Neural crest cell (in vitro differentiated cells): Measurements from ENCODE around the gene CDK14. TPM values are rescaled to one million over a fixed set of nuclear protein-coding genes. Genes with fewer than 3 reads are reported as not detected.

Experiments
- DNase-seq: peaks from one replicate; pipeline ENCODE4 v3.0.0; 2021; ENCODE audit warnings: low read depth, mixed read lengths, low spot score
- H3K27ac Mint-ChIP-seq: one replicate; pipeline ENCODE4 v1.8.0; 2021; ENCODE audit warnings: mild to moderate bottlenecking, mixed read lengths; ENCODE audit not compliant: unreplicated experiment
- H3K27me3 Mint-ChIP-seq: 2 replicates; pipeline ENCODE4 v1.8.0; 2021; ENCODE audit warnings: low read depth, mild to moderate bottlenecking, mixed read lengths
- H3K36me3 Mint-ChIP-seq: 2 replicates; pipeline ENCODE4 v1.8.0; 2021; ENCODE audit warnings: low read depth, mild to moderate bottlenecking, mixed read lengths
- H3K4me1 Mint-ChIP-seq: 2 replicates; pipeline ENCODE4 v1.8.0; 2021; ENCODE audit warnings: mixed read lengths
- H3K4me3 Mint-ChIP-seq: one replicate; pipeline ENCODE4 v1.8.0; 2021; ENCODE audit warnings: mild to moderate bottlenecking, mixed read lengths
- H3K9me3 Mint-ChIP-seq: 2 replicates; pipeline ENCODE4 v1.8.0; 2021; ENCODE audit warnings: mixed read lengths
- CTCF ChIP-seq: fragments of 200-600 bp; sonication (generic); conservative IDR thresholded peaks from 2 replicates; pipeline ENCODE4 v1.5.0; 2021; ENCODE audit warnings: antibody characterized with exemption, mild to moderate bottlenecking
- total RNA-seq: library from RNA; stranded (reverse); gene quantifications from 2 replicates; pipeline ENCODE4 v1.2.1, GENCODE V29; 2021

CDK14 gene
- total RNA-seq, 1 donor from 2014 or later: 49.6 TPM

GRCh38 chr7:90839727-90840291 lies 243.7 kb downstream of the CDK14 start:
- no peak for DNase-seq
- no peak for TF ChIP-seq CTCF
- Mint-ChIP-seq H3K4me1 (no peaks in the 10 kb centered on the region), H3K27me3 (no peaks in the 10 kb centered on the region), H3K36me3 (peaks cover 11% of the 10 kb centered on the region), H3K27ac (no peak overlapping the region), H3K4me3 (no peak overlapping the region), H3K9me3 (peaks cover 8% of the 10 kb centered on the region)

- no peaks in the 10 kb centered on the region for H3K4me1 Mint-ChIP-seq
- H3K27ac Mint-ChIP-seq: no peak overlapping the region
- H3K4me3 Mint-ChIP-seq: no peak overlapping the region
- DNase-seq: no peak
- H3K27me3 Mint-ChIP-seq: no peaks in the 10 kb centered on the region
- H3K36me3 Mint-ChIP-seq: peaks cover 11% of the 10 kb centered on the region
- TF ChIP-seq CTCF: no peak
- peaks cover 8% of the 10 kb centered on the region for H3K9me3 Mint-ChIP-seq
Observed at GRCh38 chr7:90841759-90842429, 245.8 kb downstream of the CDK14 start.

GRCh38 chr7:90842430-90842788 lies 246.3 kb downstream of the CDK14 start:
- DNase-seq: no peak

GRCh38 chr7:90843472-90843871 lies 247.4 kb downstream of the CDK14 start:
- no peak overlapping the region for H3K27ac Mint-ChIP-seq

More at GRCh38 chr7:90842430-90842788, 246.3 kb downstream of the CDK14 start:
- peaks cover 8% of the 10 kb centered on the region for H3K9me3 Mint-ChIP-seq
- TF ChIP-seq CTCF: no peak
- H3K4me3 Mint-ChIP-seq: no peak overlapping the region
- H3K36me3 Mint-ChIP-seq: peaks cover 11% of the 10 kb centered on the region
- no peaks in the 10 kb centered on the region for H3K4me1 Mint-ChIP-seq
- no peaks in the 10 kb centered on the region for H3K27me3 Mint-ChIP-seq
- H3K27ac Mint-ChIP-seq: no peak overlapping the region

GRCh38 chr7:90844421-90844820 lies 248.3 kb downstream of the CDK14 start:
- Mint-ChIP-seq H3K4me3 (no peak overlapping the region), H3K36me3 (no peaks in the 10 kb centered on the region), H3K27me3 (no peaks in the 10 kb centered on the region), H3K4me1 (no peaks in the 10 kb centered on the region), H3K9me3 (peaks cover 5% of the 10 kb centered on the region), H3K27ac (no peak overlapping the region)
- no peak for DNase-seq
- no peak for TF ChIP-seq CTCF

More at GRCh38 chr7:90843472-90843871, 247.4 kb downstream of the CDK14 start:
- H3K4me1 Mint-ChIP-seq: no peaks in the 10 kb centered on the region
- H3K4me3 Mint-ChIP-seq: no peak overlapping the region
- no peak for DNase-seq
- peaks cover 7% of the 10 kb centered on the region for H3K36me3 Mint-ChIP-seq
- H3K9me3 Mint-ChIP-seq: peaks cover 5% of the 10 kb centered on the region
- no peaks in the 10 kb centered on the region for H3K27me3 Mint-ChIP-seq
- TF ChIP-seq CTCF: no peak
